HepG2 (cell line): ENCODE data around the gene BPIFA1. TPM values are rescaled to one million over a fixed set of nuclear protein-coding genes. Genes with fewer than 3 reads are reported as not detected.

Experiments used
- CHD4 ChIP-seq: fragments of 200-600 bp; sonication (generic); IDR thresholded peaks from 2 replicates; pipeline ENCODE4 v1.7.0; 2017; ENCODE audit warnings: mild to moderate bottlenecking, low read length, borderline replicate concordance
- FOSL1 ChIP-seq: sonication (generic); formaldehyde crosslinking; IDR thresholded peaks from 2 replicates; pipeline ENCODE4 v1.9.0; 2021; ENCODE audit warnings: missing genetic modification reagents, borderline replicate concordance
- GABPA ChIP-seq, 2 experiments: IDR thresholded peaks; 2 replicates each; pipeline ENCODE4 v1.6.1; 2011 to 2016; ENCODE audit warnings: low read depth in 2 of 2, low read length in 1 of 2, missing biosample characterization in 1 of 2, missing genetic modification characterization in 1 of 2
- HES4 ChIP-seq: sonication (generic); formaldehyde crosslinking; IDR thresholded peaks from 2 replicates; pipeline ENCODE4 v1.9.0; 2021; ENCODE audit warnings: mild to moderate bottlenecking, missing genetic modification reagents, borderline replicate concordance
- HNF4A ChIP-seq: sonication (generic); formaldehyde crosslinking; IDR thresholded peaks from 2 replicates; pipeline ENCODE4 v1.4.0; 2020; ENCODE audit warnings: missing genetic modification reagents
- IRF2 ChIP-seq: IDR thresholded peaks from 2 replicates; pipeline ENCODE4 v1.6.1; 2018; ENCODE audit warnings: missing genetic modification reagents, missing compliant biosample characterization
- SP4 ChIP-seq: sonication (generic); formaldehyde crosslinking; IDR thresholded peaks from 2 replicates; pipeline ENCODE4 v1.8.1; 2023; ENCODE audit warnings: mild to moderate bottlenecking, missing genetic modification reagents
- ZNF10 ChIP-seq: sonication (generic); formaldehyde crosslinking; IDR thresholded peaks from 2 replicates; pipeline ENCODE4 v1.4.0; 2020; ENCODE audit warnings: mild to moderate bottlenecking, low read depth, missing genetic modification reagents, borderline replicate concordance
- ZNF343 ChIP-seq: sonication (generic); formaldehyde crosslinking; IDR thresholded peaks from 2 replicates; pipeline ENCODE4 v1.4.0; 2020; ENCODE audit warnings: mild to moderate bottlenecking, missing genetic modification reagents
- ZSCAN20 ChIP-seq: sonication (generic); formaldehyde crosslinking; IDR thresholded peaks from 2 replicates; pipeline ENCODE4 v1.4.0; 2020; ENCODE audit warnings: missing genetic modification reagents, mild to moderate bottlenecking, borderline replicate concordance
- polyA plus RNA-seq, 8 experiments: library from polyadenylated mRNA; depleted of rRNA in 3 of 8; stranded (reverse) in 7 of 8; unstranded in 1 of 8; fragments of >200 nt; fragmentation: Illumina TruSeq in 4 of 8; extraction: Trizol in 4 of 8; gene quantifications; 2 replicates each; pipeline versions ENCODE4 v1.2.1 to v1.2.3, GENCODE V29; 2011 to 2016; ENCODE audit warnings: low read depth in 4 of 8, missing spikeins in 1 of 8, mixed read lengths in 1 of 8; ENCODE audit not compliant: insufficient read depth in 1 of 8
- total RNA-seq, 5 experiments: library from RNA; depleted of rRNA; stranded (reverse); fragments of >200 nt; fragmentation: Illumina TruSeq; extraction: Trizol; gene quantifications; 2 replicates each; pipeline ENCODE4 v1.2.3, GENCODE V29; 2016; ENCODE audit warnings: low read depth in 1 of 5
- TF ChIP-seq, protein P1 (sequence below): IDR thresholded peaks from 2 replicates; pipeline ENCODE4 v1.4.0; 2020; ENCODE audit warnings: mild to moderate bottlenecking, missing genetic modification reagents
- TF ChIP-seq, protein P2 (sequence below): sonication (generic); formaldehyde crosslinking; IDR thresholded peaks from 2 replicates; pipeline ENCODE4 v1.5.0; 2020; ENCODE audit warnings: mild to moderate bottlenecking, missing genetic modification reagents
- TF ChIP-seq, protein P3 (sequence below): IDR thresholded peaks from 2 replicates; pipeline ENCODE4 v1.6.1; 2016; ENCODE audit warnings: low read depth, missing genetic modification reagents, missing compliant biosample characterization

Gene BPIFA1
- total and polyA plus RNA-seq, 2 of the 13 experiments (the other 11 are each of a cell fraction or from before 2014, with no cell fraction given), result not detected

DNA sequence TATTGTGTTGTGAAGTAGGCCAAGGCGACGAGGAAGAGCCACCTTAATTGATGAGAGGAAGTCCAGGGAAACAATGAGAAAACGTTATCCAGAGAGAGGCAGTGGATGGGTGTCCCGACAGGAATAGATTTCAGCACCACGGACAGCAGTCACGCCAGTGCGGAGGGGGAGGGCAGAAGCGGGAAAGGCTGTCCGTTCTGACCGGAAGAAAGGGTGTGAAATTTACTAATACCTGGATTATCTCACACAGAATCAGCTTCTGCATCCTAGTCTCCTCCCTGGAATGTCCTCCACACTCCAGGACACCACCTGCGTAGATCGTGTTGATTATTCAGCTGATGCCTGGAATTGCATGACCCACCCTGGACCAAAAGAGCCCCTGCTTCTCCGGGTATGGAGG is 26.0 kb upstream of the BPIFA1 start (continued):
- no peak for TF ChIP-seq CHD4
- peak; percentile 93 for TF ChIP-seq ZSCAN20 (CRISPR knock-in tag)
- TF ChIP-seq, protein P1, sequence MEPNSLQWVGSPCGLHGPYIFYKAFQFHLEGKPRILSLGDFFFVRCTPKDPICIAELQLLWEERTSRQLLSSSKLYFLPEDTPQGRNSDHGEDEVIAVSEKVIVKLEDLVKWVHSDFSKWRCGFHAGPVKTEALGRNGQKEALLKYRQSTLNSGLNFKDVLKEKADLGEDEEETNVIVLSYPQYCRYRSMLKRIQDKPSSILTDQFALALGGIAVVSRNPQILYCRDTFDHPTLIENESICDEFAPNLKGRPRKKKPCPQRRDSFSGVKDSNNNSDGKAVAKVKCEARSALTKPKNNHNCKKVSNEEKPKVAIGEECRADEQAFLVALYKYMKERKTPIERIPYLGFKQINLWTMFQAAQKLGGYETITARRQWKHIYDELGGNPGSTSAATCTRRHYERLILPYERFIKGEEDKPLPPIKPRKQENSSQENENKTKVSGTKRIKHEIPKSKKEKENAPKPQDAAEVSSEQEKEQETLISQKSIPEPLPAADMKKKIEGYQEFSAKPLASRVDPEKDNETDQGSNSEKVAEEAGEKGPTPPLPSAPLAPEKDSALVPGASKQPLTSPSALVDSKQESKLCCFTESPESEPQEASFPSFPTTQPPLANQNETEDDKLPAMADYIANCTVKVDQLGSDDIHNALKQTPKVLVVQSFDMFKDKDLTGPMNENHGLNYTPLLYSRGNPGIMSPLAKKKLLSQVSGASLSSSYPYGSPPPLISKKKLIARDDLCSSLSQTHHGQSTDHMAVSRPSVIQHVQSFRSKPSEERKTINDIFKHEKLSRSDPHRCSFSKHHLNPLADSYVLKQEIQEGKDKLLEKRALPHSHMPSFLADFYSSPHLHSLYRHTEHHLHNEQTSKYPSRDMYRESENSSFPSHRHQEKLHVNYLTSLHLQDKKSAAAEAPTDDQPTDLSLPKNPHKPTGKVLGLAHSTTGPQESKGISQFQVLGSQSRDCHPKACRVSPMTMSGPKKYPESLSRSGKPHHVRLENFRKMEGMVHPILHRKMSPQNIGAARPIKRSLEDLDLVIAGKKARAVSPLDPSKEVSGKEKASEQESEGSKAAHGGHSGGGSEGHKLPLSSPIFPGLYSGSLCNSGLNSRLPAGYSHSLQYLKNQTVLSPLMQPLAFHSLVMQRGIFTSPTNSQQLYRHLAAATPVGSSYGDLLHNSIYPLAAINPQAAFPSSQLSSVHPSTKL (CRISPR knock-in tag), result peak; percentile 90
- peak; percentile 75 for TF ChIP-seq SP4 (CRISPR knock-in tag)
- TF ChIP-seq FOSL1 (CRISPR knock-in tag), result no peak
- TF ChIP-seq ZNF343 (CRISPR knock-in tag), result peak; percentile 59; the same call in 1 of the 2 replicates
- TF ChIP-seq IRF2 (CRISPR knock-in tag), result peak; percentile 98
- no peak for TF ChIP-seq ZNF10
- TF ChIP-seq HES4, result peak; percentile 98
- TF ChIP-seq HNF4A (CRISPR knock-in tag), result no peak
- TF ChIP-seq GABPA (IDR thresholded peaks at IDR 0.05; ENCODE audit: low read depth, low read length), result no peak; the same call in 1 of the 2 replicates
- TF ChIP-seq GABPA (CRISPR knock-in tag; IDR thresholded peaks at IDR 0.05; ENCODE audit: low read depth), result peak; percentile 65
- TF ChIP-seq, protein P2, sequence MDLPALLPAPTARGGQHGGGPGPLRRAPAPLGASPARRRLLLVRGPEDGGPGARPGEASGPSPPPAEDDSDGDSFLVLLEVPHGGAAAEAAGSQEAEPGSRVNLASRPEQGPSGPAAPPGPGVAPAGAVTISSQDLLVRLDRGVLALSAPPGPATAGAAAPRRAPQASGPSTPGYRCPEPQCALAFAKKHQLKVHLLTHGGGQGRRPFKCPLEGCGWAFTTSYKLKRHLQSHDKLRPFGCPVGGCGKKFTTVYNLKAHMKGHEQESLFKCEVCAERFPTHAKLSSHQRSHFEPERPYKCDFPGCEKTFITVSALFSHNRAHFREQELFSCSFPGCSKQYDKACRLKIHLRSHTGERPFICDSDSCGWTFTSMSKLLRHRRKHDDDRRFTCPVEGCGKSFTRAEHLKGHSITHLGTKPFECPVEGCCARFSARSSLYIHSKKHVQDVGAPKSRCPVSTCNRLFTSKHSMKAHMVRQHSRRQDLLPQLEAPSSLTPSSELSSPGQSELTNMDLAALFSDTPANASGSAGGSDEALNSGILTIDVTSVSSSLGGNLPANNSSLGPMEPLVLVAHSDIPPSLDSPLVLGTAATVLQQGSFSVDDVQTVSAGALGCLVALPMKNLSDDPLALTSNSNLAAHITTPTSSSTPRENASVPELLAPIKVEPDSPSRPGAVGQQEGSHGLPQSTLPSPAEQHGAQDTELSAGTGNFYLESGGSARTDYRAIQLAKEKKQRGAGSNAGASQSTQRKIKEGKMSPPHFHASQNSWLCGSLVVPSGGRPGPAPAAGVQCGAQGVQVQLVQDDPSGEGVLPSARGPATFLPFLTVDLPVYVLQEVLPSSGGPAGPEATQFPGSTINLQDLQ, result peak; percentile 56; the same call in 1 of the 2 replicates
- TF ChIP-seq, protein P3, sequence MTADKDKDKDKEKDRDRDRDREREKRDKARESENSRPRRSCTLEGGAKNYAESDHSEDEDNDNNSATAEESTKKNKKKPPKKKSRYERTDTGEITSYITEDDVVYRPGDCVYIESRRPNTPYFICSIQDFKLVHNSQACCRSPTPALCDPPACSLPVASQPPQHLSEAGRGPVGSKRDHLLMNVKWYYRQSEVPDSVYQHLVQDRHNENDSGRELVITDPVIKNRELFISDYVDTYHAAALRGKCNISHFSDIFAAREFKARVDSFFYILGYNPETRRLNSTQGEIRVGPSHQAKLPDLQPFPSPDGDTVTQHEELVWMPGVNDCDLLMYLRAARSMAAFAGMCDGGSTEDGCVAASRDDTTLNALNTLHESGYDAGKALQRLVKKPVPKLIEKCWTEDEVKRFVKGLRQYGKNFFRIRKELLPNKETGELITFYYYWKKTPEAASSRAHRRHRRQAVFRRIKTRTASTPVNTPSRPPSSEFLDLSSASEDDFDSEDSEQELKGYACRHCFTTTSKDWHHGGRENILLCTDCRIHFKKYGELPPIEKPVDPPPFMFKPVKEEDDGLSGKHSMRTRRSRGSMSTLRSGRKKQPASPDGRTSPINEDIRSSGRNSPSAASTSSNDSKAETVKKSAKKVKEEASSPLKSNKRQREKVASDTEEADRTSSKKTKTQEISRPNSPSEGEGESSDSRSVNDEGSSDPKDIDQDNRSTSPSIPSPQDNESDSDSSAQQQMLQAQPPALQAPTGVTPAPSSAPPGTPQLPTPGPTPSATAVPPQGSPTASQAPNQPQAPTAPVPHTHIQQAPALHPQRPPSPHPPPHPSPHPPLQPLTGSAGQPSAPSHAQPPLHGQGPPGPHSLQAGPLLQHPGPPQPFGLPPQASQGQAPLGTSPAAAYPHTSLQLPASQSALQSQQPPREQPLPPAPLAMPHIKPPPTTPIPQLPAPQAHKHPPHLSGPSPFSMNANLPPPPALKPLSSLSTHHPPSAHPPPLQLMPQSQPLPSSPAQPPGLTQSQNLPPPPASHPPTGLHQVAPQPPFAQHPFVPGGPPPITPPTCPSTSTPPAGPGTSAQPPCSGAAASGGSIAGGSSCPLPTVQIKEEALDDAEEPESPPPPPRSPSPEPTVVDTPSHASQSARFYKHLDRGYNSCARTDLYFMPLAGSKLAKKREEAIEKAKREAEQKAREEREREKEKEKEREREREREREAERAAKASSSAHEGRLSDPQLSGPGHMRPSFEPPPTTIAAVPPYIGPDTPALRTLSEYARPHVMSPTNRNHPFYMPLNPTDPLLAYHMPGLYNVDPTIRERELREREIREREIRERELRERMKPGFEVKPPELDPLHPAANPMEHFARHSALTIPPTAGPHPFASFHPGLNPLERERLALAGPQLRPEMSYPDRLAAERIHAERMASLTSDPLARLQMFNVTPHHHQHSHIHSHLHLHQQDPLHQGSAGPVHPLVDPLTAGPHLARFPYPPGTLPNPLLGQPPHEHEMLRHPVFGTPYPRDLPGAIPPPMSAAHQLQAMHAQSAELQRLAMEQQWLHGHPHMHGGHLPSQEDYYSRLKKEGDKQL (CRISPR knock-in tag), result peak; percentile 82; the same call in 1 of the 2 replicates
